Measurements from ENCODE around the gene TNNC1. TPM values are rescaled to one million over a fixed set of nuclear protein-coding genes. Genes with fewer than 3 reads are reported as not detected.

TNNC1 gene
- total and polyA plus RNA-seq, 2 donors (not counting 1 experiment from before 2014, with no cell fraction given) = 1.1 to 5.4 TPM

DNA sequence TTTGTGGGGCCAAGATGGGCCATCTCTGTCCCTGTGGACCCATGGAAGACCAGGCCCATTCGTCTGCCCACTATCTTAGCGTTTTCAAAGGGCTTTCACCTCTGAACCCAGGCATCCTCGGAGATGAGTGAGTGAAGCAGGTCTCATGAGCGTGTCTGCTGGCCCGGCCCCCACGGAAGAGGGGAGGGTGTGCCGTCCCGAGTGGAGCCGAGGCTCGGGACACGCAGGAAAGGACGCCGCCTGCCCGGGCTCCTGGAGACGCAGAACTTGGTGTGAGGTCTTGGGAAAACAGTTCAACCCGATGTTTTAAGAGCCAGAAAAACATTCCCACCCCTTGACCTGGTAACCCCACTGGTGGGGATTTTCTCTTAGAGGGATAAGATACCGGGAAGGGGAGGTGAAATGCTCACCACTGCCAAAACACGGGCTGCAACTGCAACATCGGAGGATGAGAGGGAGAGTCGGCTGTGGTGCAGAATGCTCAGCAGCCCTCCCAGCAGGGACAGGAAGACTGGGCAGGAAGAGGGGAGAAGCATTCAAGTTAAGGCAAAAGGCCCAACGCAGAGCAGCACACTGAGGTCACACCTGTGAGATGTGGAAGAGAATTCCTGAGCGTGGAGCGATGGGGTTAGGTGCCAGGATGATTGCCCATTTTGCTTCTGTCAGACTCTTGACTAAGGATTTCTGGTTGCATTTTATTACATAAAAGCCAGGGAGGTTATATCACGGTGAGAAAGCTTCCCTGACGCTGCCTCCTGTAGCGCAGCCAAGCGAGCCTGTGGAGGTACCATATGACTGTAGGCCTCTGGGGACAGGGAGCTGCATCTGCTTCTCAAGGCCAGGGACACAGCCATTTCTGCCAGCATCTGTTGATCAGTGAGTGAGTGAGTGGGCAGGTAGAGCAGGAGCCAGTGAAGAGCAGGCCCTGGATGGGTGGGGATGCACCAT lies 27.2 kb upstream of the TNNC1 start:
- ChIA-PET CTCF (no interaction called here), POLR2A (no interaction called here)
- intact Hi-C loops (cut with micrococcal nuclease) = no loop called here
- Mint-ChIP-seq H3K27ac (no peak overlapping the region), H3K4me1 (no peaks in the 10 kb centered on the region), H3K9me3 (ENCODE audit: insufficient read depth) (no peaks in the 10 kb centered on the region), H3K4me3 (no peak overlapping the region), H3K27me3 (no peaks in the 10 kb centered on the region)
- Histone ChIP-seq H3K9me3 (ENCODE audit: control extremely low read depth in 1 of 3, control insufficient read depth in 2 of 3, insufficient read depth in 1 of 3, low read length in 2 of 3) (no peaks in the 10 kb centered on the region), H3K27me3 (replicated peaks in 1 of 4; ENCODE audit: control extremely low read depth in 1 of 4, control insufficient read depth in 3 of 4, insufficient read depth in 4 of 4, low read length in 3 of 4) (no peaks in the 10 kb centered on the region), H3K4me3 (ENCODE audit: control extremely low read depth in 1 of 5, extremely low read depth in 1 of 5, insufficient read depth in 1 of 5, low read depth in 2 of 5, low read length in 4 of 5) (no peak overlapping the region), H3K4me1 (ENCODE audit: control insufficient read depth in 2 of 2, insufficient read depth in 2 of 2, low read length in 2 of 2) (no peaks in the 10 kb centered on the region), H3K27ac (ENCODE audit: low read length in 2 of 2) (no peak overlapping the region), H2AFZ (ENCODE audit: insufficient read depth, low read depth, low read length, poor library complexity, severe bottlenecking) (no peak overlapping the region), H3K36me3 (replicated peaks in 1 of 2; ENCODE audit: control extremely low read depth in 1 of 2, control insufficient read depth in 1 of 2, extremely low read depth in 1 of 2, insufficient read depth in 2 of 2, low read length in 1 of 2) (peaks cover 2 to 72% of the 10 kb centered on the region in 2 experiments), H4K20me1 (ENCODE audit: control insufficient read depth, insufficient read depth, low read length, poor library complexity, severe bottlenecking) (no peaks in the 10 kb centered on the region), H3K4me2 (replicated peaks; ENCODE audit: low read depth, low read length, poor library complexity, severe bottlenecking) (no peak overlapping the region), H3K9ac (ENCODE audit: low read length) (no peak overlapping the region), H3K79me2 (ENCODE audit: control insufficient read depth, insufficient read depth, low read length) (no peaks in the 10 kb centered on the region)
- 99% methylated on average over 15 of the region's 27 CpGs for WGBS (ENCODE audit: insufficient coverage)
- TF ChIP-seq EZH2 (IDR thresholded peaks at IDR 0.05; ENCODE audit: borderline replicate concordance, insufficient read depth, low read depth, low read length, poor library complexity, severe bottlenecking) = no peak
- TF ChIP-seq, protein P1, sequence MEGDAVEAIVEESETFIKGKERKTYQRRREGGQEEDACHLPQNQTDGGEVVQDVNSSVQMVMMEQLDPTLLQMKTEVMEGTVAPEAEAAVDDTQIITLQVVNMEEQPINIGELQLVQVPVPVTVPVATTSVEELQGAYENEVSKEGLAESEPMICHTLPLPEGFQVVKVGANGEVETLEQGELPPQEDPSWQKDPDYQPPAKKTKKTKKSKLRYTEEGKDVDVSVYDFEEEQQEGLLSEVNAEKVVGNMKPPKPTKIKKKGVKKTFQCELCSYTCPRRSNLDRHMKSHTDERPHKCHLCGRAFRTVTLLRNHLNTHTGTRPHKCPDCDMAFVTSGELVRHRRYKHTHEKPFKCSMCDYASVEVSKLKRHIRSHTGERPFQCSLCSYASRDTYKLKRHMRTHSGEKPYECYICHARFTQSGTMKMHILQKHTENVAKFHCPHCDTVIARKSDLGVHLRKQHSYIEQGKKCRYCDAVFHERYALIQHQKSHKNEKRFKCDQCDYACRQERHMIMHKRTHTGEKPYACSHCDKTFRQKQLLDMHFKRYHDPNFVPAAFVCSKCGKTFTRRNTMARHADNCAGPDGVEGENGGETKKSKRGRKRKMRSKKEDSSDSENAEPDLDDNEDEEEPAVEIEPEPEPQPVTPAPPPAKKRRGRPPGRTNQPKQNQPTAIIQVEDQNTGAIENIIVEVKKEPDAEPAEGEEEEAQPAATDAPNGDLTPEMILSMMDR (IDR thresholded peaks at IDR 0.05) = no peak
- no peak for ATAC-seq (ENCODE audit: low read depth)
- no peak for DNase-seq
